GM18858 (cell line): ENCODE measurements around the gene PPIL4.
"Not testable (repeated sequence)": the region's sequence is repeated elsewhere in the genome, so short reads cannot be mapped to it uniquely, and the experiment has no call there.

Source experiments
- ATAC-seq: cut with Tn5 transposase; IDR thresholded peaks from one replicate; pipeline ENCODE4 v1.9.1; 2021; ENCODE audit not compliant: unreplicated experiment

Gene PPIL4

GRCh38 chr6:149462712-149463111 is 83.1 kb downstream of the PPIL4 start:
- ATAC-seq: not testable (repeated sequence)

- no peak for ATAC-seq
These were observed 84.2 kb downstream of the PPIL4 start for GRCh38 chr6:149461670-149462069.

- ATAC-seq: not testable (repeated sequence)
These were observed 85.6 kb downstream of the PPIL4 start for GRCh38 chr6:149460249-149460648.

GRCh38 chr6:149459761-149460160 is 86.1 kb downstream of the PPIL4 start:
- no peak for ATAC-seq

GRCh38 chr6:149458806-149459205 is 87.0 kb downstream of the PPIL4 start:
- ATAC-seq: no peak

- no peak for ATAC-seq
These were observed 87.6 kb downstream of the PPIL4 start for GRCh38 chr6:149458196-149458595.

GRCh38 chr6:149457316-149457884 is 88.4 kb downstream of the PPIL4 start:
- ATAC-seq: no peak

GRCh38 chr6:149456311-149457021 is 89.4 kb downstream of the PPIL4 start:
- ATAC-seq: no peak

- no peak for ATAC-seq
These were observed 90.7 kb downstream of the PPIL4 start for GRCh38 chr6:149455031-149455732.
